HCT116 (cell line): ENCODE results near the gene DPP10. TPM values are rescaled to one million over a fixed set of nuclear protein-coding genes. Genes with fewer than 3 reads are reported as not detected.

ENCODE experiments used
- ATAC-seq: fragments of 200-7000 bp; cut with Tn5 transposase; 2 replicates; pipeline ENCODE4 v1.9.1; 2020; ENCODE audit warnings: mild to moderate bottlenecking, moderate library complexity
- BruUV-seq: library from RNA; stranded (reverse); fragments of 400-500 nt; replicated peaks from 2 replicates; lab custom pipeline; 2021; lab: Mats Ljungman, UMichigan
- CTCF ChIA-PET: fragments of 300-600 bp; sonication (Branson Sonifier 250); formaldehyde crosslinking; loops from one replicate; lab custom pipeline; 2021; ENCODE audit warnings: antibody characterized with exemption; lab: Charles Lee
- POLR2A ChIA-PET: fragments of 300-600, 350-600 bp; sonication (Branson Sonifier 250); formaldehyde crosslinking; loops from one replicate; lab custom pipeline; 2021; ENCODE audit warnings: antibody characterized with exemption; lab: Charles Lee
- RAD21 ChIA-PET, 2 experiments: fragments of 300-600 bp; sonication (Branson Sonifier 250); formaldehyde crosslinking; loops; one replicate each; lab custom pipeline; 2023; ENCODE audit warnings: low total read pairs in 2 of 2; ENCODE audit not compliant: uncharacterized antibody in 2 of 2, unreplicated experiment in 2 of 2, low non-redundant PET in 1 of 2; lab: Charles Lee
- DNase-seq: peaks from one replicate; pipeline ENCODE4 v3.0.0-alpha.2; 2010; ENCODE audit warnings: low read depth, low spot score
- H2AFZ ChIP-seq: fragments of 200-600 bp; shearing (Covaris generic), sonication (generic); 2 replicates; pipeline ENCODE4 v1.6.1; 2017; ENCODE audit warnings: low read depth, mixed run types, mixed read lengths, antibody characterized with exemption, low read length; ENCODE audit not compliant: poor library complexity, severe bottlenecking
- H3K27ac ChIP-seq: 2 replicates; pipeline ENCODE4 v1.5.1; 2012; ENCODE audit warnings: low read depth, low read length
- H3K27me3 ChIP-seq: fragments of 200-600 bp; sonication (generic); 2 replicates; pipeline ENCODE4 v1.6.1; 2016; ENCODE audit warnings: mixed run types, low read length, mixed read lengths; ENCODE audit not compliant: insufficient read depth
- H3K36me3 ChIP-seq, 2 experiments: fragments of 200-500 bp in 1 of 2; fragments of 200-600 bp in 1 of 2; sonication (Bioruptor generic) in 1 of 2; sonication (generic) in 1 of 2; 2 replicates each; pipeline versions ENCODE4 v1.5.1 to v1.6.1; 2014 to 2016; ENCODE audit warnings: low read length in 2 of 2, inconsistent platforms in 1 of 2, mixed read lengths in 1 of 2, mixed run types in 1 of 2; ENCODE audit not compliant: insufficient read depth in 2 of 2, control insufficient read depth in 1 of 2
- H3K4me1 ChIP-seq, 2 experiments: fragments of 200-600 bp in 1 of 2; sonication (generic) in 1 of 2; 2 replicates each; pipeline versions ENCODE4 v1.5.1 to v1.6.1; 2012 to 2017; ENCODE audit warnings: low read length in 2 of 2, inconsistent platforms in 1 of 2, mild to moderate bottlenecking in 1 of 2, mixed read lengths in 1 of 2, mixed run types in 1 of 2, moderate library complexity in 1 of 2; ENCODE audit not compliant: insufficient read depth in 2 of 2, control insufficient read depth in 1 of 2
- H3K4me2 ChIP-seq: fragments of 200-600 bp; sonication (generic); 2 replicates; pipeline ENCODE4 v1.6.1; 2017; ENCODE audit warnings: mixed run types, low read length, mixed read lengths
- H3K4me3 ChIP-seq, 2 experiments: fragments of 200-600 bp in 1 of 2; sonication (generic) in 1 of 2; replicated peaks in 1 of 2; 2 replicates each; pipeline ENCODE4 v1.5.1; 2011 to 2016; ENCODE audit warnings: low read length in 2 of 2, control low read depth in 1 of 2, low read depth in 1 of 2, mild to moderate bottlenecking in 1 of 2, mixed read lengths in 1 of 2, mixed run types in 1 of 2
- H3K79me2 ChIP-seq: fragments of 200-600 bp; sonication (generic); 2 replicates; pipeline ENCODE4 v1.6.1; 2017; ENCODE audit warnings: mild to moderate bottlenecking, mixed run types, low read length, moderate library complexity, mixed read lengths; ENCODE audit not compliant: insufficient read depth
- H3K9ac ChIP-seq: fragments of 200-600 bp; sonication (generic); 2 replicates; pipeline ENCODE4 v1.6.1; 2016; ENCODE audit warnings: low read length, mixed read lengths
- H3K9me2 ChIP-seq: fragments of 200-600 bp; sonication (generic), shearing (Covaris generic); 2 replicates; pipeline ENCODE4 v1.6.1; 2017; ENCODE audit warnings: mixed run types, mild to moderate bottlenecking, moderate library complexity; ENCODE audit not compliant: insufficient read depth
- H3K9me3 ChIP-seq, 2 experiments: fragments of 200-500 bp in 1 of 2; fragments of 200-600 bp in 1 of 2; sonication (Bioruptor generic) in 1 of 2; sonication (generic) in 1 of 2; 2 replicates each; pipeline ENCODE4 v1.6.1; 2014 to 2017; ENCODE audit warnings: low read length in 2 of 2, mixed read lengths in 2 of 2, inconsistent platforms in 1 of 2, low read depth in 1 of 2, mild to moderate bottlenecking in 1 of 2, mixed run types in 1 of 2, moderate library complexity in 1 of 2; ENCODE audit not compliant: control insufficient read depth in 1 of 2, insufficient read depth in 1 of 2
- H4K20me1 ChIP-seq: fragments of 200-600 bp; sonication (generic), shearing (Covaris generic); 2 replicates; pipeline ENCODE4 v1.6.1; 2017; ENCODE audit warnings: mixed run types, mild to moderate bottlenecking, moderate library complexity; ENCODE audit not compliant: insufficient read depth
- CBX3 ChIP-seq: IDR thresholded peaks from 2 replicates; pipeline ENCODE4 v1.6.1; 2012; ENCODE audit warnings: low read depth
- EGR1 ChIP-seq: IDR thresholded peaks from 2 replicates; pipeline ENCODE4 v1.6.1; 2012; ENCODE audit warnings: low read depth
- EZH2phosphoT487 ChIP-seq: fragments of 200-600 bp; IDR thresholded peaks from 2 replicates; pipeline ENCODE4 v1.6.1; 2018; ENCODE audit warnings: antibody characterized with exemption, borderline replicate concordance
- JUND ChIP-seq: IDR thresholded peaks from 2 replicates; pipeline ENCODE4 v1.6.1; 2012
- POLR2A ChIP-seq: IDR thresholded peaks from 2 replicates; pipeline ENCODE4 v1.7.0; 2011; ENCODE audit warnings: borderline replicate concordance; ENCODE audit not compliant: insufficient read depth, insufficient read length; ENCODE audit errors: extremely low read depth
- POLR2AphosphoS5 ChIP-seq: IDR thresholded peaks from 2 replicates; pipeline ENCODE4 v1.6.1; 2011; ENCODE audit warnings: mild to moderate bottlenecking, low read depth, low read length, moderate library complexity
- SP1 ChIP-seq: IDR thresholded peaks from 2 replicates; pipeline ENCODE4 v1.6.1; 2012; ENCODE audit warnings: low read depth
- SRF ChIP-seq: IDR thresholded peaks from 2 replicates; pipeline ENCODE4 v1.6.1; 2012; ENCODE audit warnings: low read depth
- YY1 ChIP-seq: IDR thresholded peaks from 2 replicates; pipeline ENCODE4 v1.6.1; 2011; ENCODE audit warnings: low read length, low read depth, moderate library complexity, mild to moderate bottlenecking; ENCODE audit not compliant: insufficient replicate concordance; ENCODE audit errors: extremely low read depth
- ZNF274 ChIP-seq: fragments of 200-500 bp; sonication (Bioruptor generic); IDR thresholded peaks from 2 replicates; pipeline ENCODE4 v1.6.1; 2014; ENCODE audit warnings: mild to moderate bottlenecking, low read depth, low read length, inconsistent platforms
- intact Hi-C: fragments of 100-400 bp; cut with micrococcal nuclease; formaldehyde crosslinking; loops from 2 replicates; pipeline ENCODE4 v1.10.0; 2022
- total RNA-seq: library from RNA; stranded (reverse); gene quantifications from one replicate; pipeline ENCODE4 v1.2.1, GENCODE V29; 2021; ENCODE audit not compliant: unreplicated experiment
- TF ChIP-seq, protein P1 (sequence below), 3 experiments: fragments of 200-600 bp in 1 of 3; sonication (generic) in 1 of 3; IDR thresholded peaks in 2 of 3; conservative IDR thresholded peaks in 1 of 3; 2 replicates each; pipeline ENCODE4 v1.5.1; 2012 to 2017; ENCODE audit warnings: low read depth in 2 of 3, low read length in 2 of 3, antibody characterized with exemption in 1 of 3, borderline replicate concordance in 1 of 3, control low read depth in 1 of 3, mild to moderate bottlenecking in 1 of 3, mixed read lengths in 1 of 3, mixed run types in 1 of 3, moderate library complexity in 1 of 3; ENCODE audit not compliant: insufficient read depth in 1 of 3

The DPP10 gene
- total RNA-seq, 1 experiment from 2014 or later: not detected

DNA sequence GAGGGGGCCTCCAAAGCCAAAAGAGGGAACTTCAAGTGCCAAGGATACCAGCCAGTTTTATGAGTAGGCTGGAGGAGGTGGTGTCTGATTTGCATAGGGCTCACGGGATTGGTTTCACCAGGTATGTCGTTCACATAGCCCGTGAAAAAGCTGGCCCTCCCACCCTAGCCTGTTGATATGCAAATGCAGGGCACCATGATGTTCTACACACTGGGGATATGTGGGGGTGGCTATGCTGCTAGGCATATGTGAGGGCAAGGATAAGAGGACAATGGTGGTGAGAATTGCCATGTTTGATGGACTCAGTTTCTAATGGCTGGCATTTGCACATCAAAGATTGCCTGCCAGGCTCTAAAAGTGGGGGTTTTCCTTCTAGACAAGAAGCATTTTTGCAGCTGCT lies 378.6 kb downstream of the DPP10 start:
- Histone ChIP-seq H3K4me3 (no peak overlapping the region), H3K9me2 (no peaks in the 10 kb centered on the region), H3K27me3 (no peaks in the 10 kb centered on the region), H3K9ac (no peak overlapping the region), H3K79me2 (no peaks in the 10 kb centered on the region), H2AFZ (no peak overlapping the region), H3K4me1 (no peaks in the 10 kb centered on the region), H4K20me1 (no peaks in the 10 kb centered on the region), H3K36me3 (no peaks in the 10 kb centered on the region; a peak in 1 of 4 replicates), H3K4me2 (no peak overlapping the region), H3K9me3 (peaks cover 3 to 25% of the 10 kb centered on the region in 2 experiments; a peak in 2 of 4 replicates), H3K27ac (no peak overlapping the region)
- DNase-seq: no peak
- ChIA-PET CTCF (no interaction called here), RAD21 (no interaction called here), POLR2A (no interaction called here)
- intact Hi-C loops: no loop called here
- TF ChIP-seq POLR2AphosphoS5: no peak
- TF ChIP-seq SRF: no peak
- TF ChIP-seq EGR1: no peak
- no peak for TF ChIP-seq JUND
- TF ChIP-seq EZH2phosphoT487: no peak
- no peak for TF ChIP-seq CBX3
- no peak for TF ChIP-seq SP1
- TF ChIP-seq POLR2A: no peak
- no peak for TF ChIP-seq ZNF274
- TF ChIP-seq, protein P1, sequence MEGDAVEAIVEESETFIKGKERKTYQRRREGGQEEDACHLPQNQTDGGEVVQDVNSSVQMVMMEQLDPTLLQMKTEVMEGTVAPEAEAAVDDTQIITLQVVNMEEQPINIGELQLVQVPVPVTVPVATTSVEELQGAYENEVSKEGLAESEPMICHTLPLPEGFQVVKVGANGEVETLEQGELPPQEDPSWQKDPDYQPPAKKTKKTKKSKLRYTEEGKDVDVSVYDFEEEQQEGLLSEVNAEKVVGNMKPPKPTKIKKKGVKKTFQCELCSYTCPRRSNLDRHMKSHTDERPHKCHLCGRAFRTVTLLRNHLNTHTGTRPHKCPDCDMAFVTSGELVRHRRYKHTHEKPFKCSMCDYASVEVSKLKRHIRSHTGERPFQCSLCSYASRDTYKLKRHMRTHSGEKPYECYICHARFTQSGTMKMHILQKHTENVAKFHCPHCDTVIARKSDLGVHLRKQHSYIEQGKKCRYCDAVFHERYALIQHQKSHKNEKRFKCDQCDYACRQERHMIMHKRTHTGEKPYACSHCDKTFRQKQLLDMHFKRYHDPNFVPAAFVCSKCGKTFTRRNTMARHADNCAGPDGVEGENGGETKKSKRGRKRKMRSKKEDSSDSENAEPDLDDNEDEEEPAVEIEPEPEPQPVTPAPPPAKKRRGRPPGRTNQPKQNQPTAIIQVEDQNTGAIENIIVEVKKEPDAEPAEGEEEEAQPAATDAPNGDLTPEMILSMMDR (IDR thresholded peaks at IDR 0.05 in 2 of 3, conservative IDR thresholded peaks at IDR 0.05 in 1 of 3; ENCODE audit: borderline replicate concordance in 1 of 3, insufficient read depth in 1 of 3, low read depth in 2 of 3, low read length in 2 of 3): no peak
- no peak for TF ChIP-seq YY1
- no TSS peak for BruUV-seq
- ATAC-seq: no peak
